ENCODE measurements around the gene NF2. TPM values are rescaled to one million over a fixed set of nuclear protein-coding genes. Genes with fewer than 3 reads are reported as not detected.

NF2 gene
- total RNA-seq, 4 donors from 2014 or later, result 32.4 to 36.8 (median 34.4) TPM

DNA sequence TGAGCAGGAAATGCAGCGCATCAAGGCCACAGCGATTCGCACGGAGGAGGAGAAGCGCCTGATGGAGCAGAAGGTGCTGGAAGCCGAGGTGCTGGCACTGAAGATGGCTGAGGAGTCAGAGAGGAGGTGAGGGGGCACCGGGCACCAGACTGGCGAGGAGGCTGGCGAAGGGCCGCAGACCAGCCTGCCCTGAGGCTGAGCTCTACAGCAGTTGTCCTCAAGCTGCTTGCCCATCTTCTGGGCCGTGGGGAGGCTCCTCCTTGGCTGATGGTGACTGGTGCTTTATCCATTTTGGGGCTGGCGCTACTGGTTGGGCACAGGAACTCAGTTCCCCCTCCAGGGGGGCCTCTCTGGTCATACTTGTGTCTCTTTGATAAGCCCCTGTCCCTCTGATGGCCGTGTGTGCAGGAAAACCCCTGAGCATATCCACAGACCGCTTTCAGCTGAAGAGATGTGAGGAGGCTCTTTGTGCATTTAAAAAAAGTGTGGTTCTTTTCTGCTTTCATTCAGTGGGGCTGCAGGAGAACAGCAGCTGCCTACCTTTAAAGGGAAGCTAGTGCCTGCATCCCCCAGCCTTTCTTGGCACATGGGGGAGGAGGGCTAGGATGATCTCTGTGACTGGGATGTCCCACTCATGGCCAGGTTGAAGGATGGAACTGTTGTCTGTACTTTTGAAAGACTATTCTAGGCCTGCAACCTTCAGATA is 70.1 kb downstream of the NF2 start:
- H3K27ac ChIP-seq, result no peak overlapping the region
- DNase-seq (ENCODE audit: low spot score in 2 of 2), result no peak
- no peaks in the 10 kb centered on the region for H3K27me3 ChIP-seq
- TF ChIP-seq, protein P1, sequence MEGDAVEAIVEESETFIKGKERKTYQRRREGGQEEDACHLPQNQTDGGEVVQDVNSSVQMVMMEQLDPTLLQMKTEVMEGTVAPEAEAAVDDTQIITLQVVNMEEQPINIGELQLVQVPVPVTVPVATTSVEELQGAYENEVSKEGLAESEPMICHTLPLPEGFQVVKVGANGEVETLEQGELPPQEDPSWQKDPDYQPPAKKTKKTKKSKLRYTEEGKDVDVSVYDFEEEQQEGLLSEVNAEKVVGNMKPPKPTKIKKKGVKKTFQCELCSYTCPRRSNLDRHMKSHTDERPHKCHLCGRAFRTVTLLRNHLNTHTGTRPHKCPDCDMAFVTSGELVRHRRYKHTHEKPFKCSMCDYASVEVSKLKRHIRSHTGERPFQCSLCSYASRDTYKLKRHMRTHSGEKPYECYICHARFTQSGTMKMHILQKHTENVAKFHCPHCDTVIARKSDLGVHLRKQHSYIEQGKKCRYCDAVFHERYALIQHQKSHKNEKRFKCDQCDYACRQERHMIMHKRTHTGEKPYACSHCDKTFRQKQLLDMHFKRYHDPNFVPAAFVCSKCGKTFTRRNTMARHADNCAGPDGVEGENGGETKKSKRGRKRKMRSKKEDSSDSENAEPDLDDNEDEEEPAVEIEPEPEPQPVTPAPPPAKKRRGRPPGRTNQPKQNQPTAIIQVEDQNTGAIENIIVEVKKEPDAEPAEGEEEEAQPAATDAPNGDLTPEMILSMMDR (IDR thresholded peaks at IDR 0.05), result no peak
- TF ChIP-seq POLR2A (IDR thresholded peaks at IDR 0.05), result no peak
- TF ChIP-seq EP300 (IDR thresholded peaks at IDR 0.05), result no peak
- TF ChIP-seq POLR2AphosphoS5 (IDR thresholded peaks at IDR 0.05), result no peak
- WGBS, result 88% methylated on average over 14 of the region's 14 CpGs
- H3K36me3 ChIP-seq, result peaks cover 91% of the 10 kb centered on the region
- no peaks in the 10 kb centered on the region for H3K4me1 ChIP-seq
- H3K9me3 ChIP-seq, result no peaks in the 10 kb centered on the region
- no peak overlapping the region for H3K4me3 ChIP-seq

DNA sequence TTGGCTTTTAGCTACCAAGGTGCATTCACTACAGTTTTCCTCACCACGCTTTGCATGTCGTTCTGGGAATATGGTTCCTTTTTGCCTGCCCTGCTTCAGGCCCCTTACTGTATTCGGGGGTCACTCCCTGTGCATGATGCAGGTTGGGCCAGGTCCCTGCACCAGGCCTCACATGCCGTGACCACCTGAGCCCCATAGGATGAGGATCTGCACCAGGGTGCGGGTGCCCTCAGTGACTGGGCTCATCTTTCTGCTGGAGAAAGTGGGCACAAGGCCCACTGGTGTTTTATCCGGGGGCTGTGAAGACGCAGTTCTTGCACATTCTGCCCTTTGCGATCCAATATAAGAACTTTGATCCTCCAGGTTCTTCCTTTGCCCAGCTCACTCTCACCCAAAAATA is 70.7 kb downstream of the NF2 start:
- Histone ChIP-seq H3K27me3 (no peaks in the 10 kb centered on the region), H3K27ac (no peak overlapping the region), H3K4me3 (no peak overlapping the region), H3K36me3 (peaks cover 91% of the 10 kb centered on the region), H3K4me1 (no peaks in the 10 kb centered on the region), H3K9me3 (no peaks in the 10 kb centered on the region)
- 92% methylated on average over 8 of the region's 8 CpGs for WGBS
- DNase-seq (ENCODE audit: low spot score in 2 of 2), result no peak
- TF ChIP-seq POLR2AphosphoS5 (IDR thresholded peaks at IDR 0.05) (no peak), EP300 (IDR thresholded peaks at IDR 0.05) (no peak)
- TF ChIP-seq, protein P1 (IDR thresholded peaks at IDR 0.05), result no peak

DNA sequence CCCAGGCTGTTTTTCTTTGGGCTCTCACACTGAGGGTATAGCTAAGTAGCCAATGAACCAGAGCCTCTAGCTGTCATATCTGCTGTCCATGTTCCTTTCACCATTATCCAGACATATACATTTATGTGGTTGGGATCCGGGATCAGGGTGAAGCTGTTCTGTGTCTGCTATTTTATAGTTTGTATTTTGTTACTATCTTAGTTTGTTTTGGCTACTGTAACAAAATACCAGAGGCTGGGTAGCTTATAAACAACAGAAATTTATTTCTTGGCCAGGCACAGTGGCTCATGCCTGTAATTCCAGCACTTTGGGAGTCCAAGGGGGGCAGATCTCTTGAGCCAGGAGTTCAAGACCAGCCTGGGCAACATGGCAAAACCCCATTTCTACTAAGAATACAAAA is 75.9 kb downstream of the NF2 start:
- no peak for TF ChIP-seq POLR2AphosphoS5 (IDR thresholded peaks at IDR 0.05)
- TF ChIP-seq, protein P1 (IDR thresholded peaks at IDR 0.05), result no peak
- no peak for TF ChIP-seq EP300 (IDR thresholded peaks at IDR 0.05)
- no peak for TF ChIP-seq POLR2A (IDR thresholded peaks at IDR 0.05)
- no peak overlapping the region for H3K4me3 ChIP-seq
- H3K9me3 ChIP-seq, result no peaks in the 10 kb centered on the region
- no peaks in the 10 kb centered on the region for H3K27me3 ChIP-seq
- no peak for DNase-seq (ENCODE audit: low spot score in 2 of 2)
- 86% methylated on average over 1 of the region's 1 CpG for WGBS
- no peaks in the 10 kb centered on the region for H3K4me1 ChIP-seq
- H3K36me3 ChIP-seq, result peaks cover 97% of the 10 kb centered on the region
- no peak overlapping the region for H3K27ac ChIP-seq

DNA sequence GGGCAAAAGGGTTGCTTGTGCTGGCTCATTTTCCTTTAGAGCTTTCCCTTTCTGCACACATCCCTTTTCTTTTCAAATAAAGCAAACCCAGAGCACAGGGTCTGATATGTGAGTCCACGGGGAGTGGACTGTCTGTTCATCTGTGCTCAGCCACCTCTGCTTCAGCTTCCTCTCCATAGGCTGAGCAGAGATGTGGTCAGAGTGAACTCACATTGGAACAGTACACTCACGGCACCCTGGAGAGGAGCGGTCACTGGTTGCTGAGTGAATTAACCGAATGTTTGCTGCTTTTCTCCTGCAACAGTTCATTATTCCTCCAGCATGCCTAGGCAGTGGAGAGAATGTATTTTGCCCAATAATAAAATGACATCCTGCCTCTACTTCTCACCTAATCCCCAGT is 80.1 kb downstream of the NF2 start:
- Histone ChIP-seq H3K9me3 (no peaks in the 10 kb centered on the region), H3K27me3 (no peaks in the 10 kb centered on the region), H3K27ac (no peak overlapping the region), H3K4me3 (no peak overlapping the region), H3K36me3 (peaks cover 80% of the 10 kb centered on the region), H3K4me1 (no peaks in the 10 kb centered on the region)
- WGBS, result 88% methylated on average over 4 of the region's 4 CpGs
- DNase-seq (ENCODE audit: low spot score in 2 of 2), result no peak
- no peak for TF ChIP-seq POLR2A (IDR thresholded peaks at IDR 0.05)
- TF ChIP-seq POLR2AphosphoS5 (IDR thresholded peaks at IDR 0.05), result no peak
- TF ChIP-seq, protein P1 (IDR thresholded peaks at IDR 0.05), result no peak
- TF ChIP-seq EP300 (IDR thresholded peaks at IDR 0.05), result no peak

DNA sequence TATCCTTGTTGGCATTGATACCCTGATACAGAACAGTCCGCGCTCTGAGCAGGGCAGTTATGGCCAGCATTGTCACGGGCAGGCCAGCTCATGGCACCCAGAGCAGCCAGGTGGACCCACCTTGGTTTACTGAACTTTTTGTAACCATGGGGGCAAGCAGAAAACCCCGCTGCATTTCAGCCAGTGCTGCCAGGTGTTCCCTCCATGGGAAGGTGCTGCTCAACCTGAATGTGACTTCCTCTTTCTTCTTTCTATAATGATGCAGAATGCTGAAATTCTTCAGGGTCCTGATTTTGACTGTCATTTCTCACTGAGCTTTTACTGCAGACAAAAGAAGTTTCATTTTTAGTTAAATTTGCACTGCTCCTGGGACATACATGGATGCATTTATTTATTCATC is 80.8 kb downstream of the NF2 start:
- no peak for DNase-seq (ENCODE audit: low spot score in 2 of 2)
- Histone ChIP-seq H3K4me1 (no peaks in the 10 kb centered on the region), H3K4me3 (no peak overlapping the region), H3K36me3 (peaks cover 73% of the 10 kb centered on the region), H3K27ac (no peak overlapping the region), H3K9me3 (no peaks in the 10 kb centered on the region), H3K27me3 (no peaks in the 10 kb centered on the region)
- 86% methylated on average over 4 of the region's 4 CpGs for WGBS
- TF ChIP-seq POLR2A (IDR thresholded peaks at IDR 0.05), result no peak
- TF ChIP-seq, protein P1 (IDR thresholded peaks at IDR 0.05), result no peak
- no peak for TF ChIP-seq POLR2AphosphoS5 (IDR thresholded peaks at IDR 0.05)
- no peak for TF ChIP-seq EP300 (IDR thresholded peaks at IDR 0.05)
